Measurements from ENCODE around the gene TLCD1.

- no peak for TF ChIP-seq SIN3A (IDR thresholded peaks at IDR 0.05; ENCODE audit: borderline replicate concordance, insufficient read depth, low read length)
- no peak for TF ChIP-seq REST (IDR thresholded peaks at IDR 0.05; ENCODE audit: insufficient read depth in 1 of 2, low read depth in 2 of 2, low read length in 2 of 2)
These were observed 11.3 kb upstream of the TLCD1 start for GRCh38 chr17:28737316-28737715.
